Stimulated activated CD4-positive, alpha-beta T cell treated with anti-CD3 and anti-CD28 coated beads, Interleukin-15, amount 100 ng/mL, for 48 hours (primary cell): ENCODE measurements around the gene COL8A2.

Experiments used
- DNase-seq, 2 donors: peaks; one replicate each; pipeline ENCODE4 v3.0.0-alpha.2; 2020; ENCODE audit warnings: low read depth in 2 of 2

The COL8A2 gene

GRCh38 chr1:36067871-36068270, 57.2 kb downstream of the COL8A2 start:
- no peak for DNase-seq

- no peak for DNase-seq
Observed at GRCh38 chr1:36062315-36062714, 62.7 kb downstream of the COL8A2 start.

DNA sequence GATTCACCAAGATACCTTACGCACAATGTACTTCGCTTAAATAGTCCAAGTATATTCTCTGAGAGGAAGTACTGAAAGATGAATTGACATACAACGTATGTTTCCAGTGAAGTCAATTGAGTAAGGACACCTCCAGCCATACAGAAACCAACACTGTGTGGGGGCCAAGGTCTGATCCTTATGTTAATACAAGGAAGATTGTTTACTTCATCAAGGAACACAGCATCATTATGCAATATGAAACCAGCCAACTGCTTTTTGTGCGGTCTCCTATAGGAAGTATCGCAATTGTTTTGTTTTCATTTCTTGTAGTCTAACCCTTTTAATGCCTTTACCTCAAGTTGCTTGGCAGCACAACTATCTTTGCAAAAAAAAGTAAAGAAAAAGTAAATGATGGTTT, 69.3 kb downstream of the COL8A2 start:
- no peak for DNase-seq

- no peak for DNase-seq
Observed at GRCh38 chr1:36053978-36054377, 71.0 kb downstream of the COL8A2 start.

- no peak for DNase-seq
Observed at GRCh38 chr1:36051821-36052220, 73.2 kb downstream of the COL8A2 start.
